UCSD-AML1 (cell line): ENCODE data around the gene CCL19.

Experiments used
- DNase-seq: peaks from one replicate; lab custom pipeline; 2025; ENCODE audit not compliant: unreplicated experiment; lab: John Stamatoyannopoulos, UW

Gene CCL19

GRCh38 chr9:34701023-34701768 is 10.1 kb upstream of the CCL19 start:
- DNase-seq: peak; percentile 71

DNA sequence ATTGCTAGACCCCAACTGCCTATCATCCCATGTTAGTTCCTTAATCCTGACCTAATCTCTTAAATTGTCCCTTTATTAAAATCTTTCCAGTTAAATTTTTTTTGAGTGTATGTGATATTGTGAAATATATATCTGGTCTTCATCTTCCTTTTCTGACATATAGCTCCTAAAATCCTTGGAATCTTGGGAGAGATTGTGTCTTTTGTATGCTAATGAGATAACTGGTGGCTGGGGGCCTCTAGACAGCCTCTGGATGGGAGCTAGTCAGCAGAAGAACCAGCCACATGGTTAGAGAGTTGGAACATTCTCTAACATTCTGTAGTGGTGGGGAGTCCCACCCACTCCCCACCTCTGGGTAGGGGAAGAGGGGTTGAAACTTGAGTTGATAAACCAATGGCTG is 3.7 kb upstream of the CCL19 start:
- no peak for DNase-seq

GRCh38 chr9:34693560-34693959 is 2.5 kb upstream of the CCL19 start:
- no peak for DNase-seq

DNA sequence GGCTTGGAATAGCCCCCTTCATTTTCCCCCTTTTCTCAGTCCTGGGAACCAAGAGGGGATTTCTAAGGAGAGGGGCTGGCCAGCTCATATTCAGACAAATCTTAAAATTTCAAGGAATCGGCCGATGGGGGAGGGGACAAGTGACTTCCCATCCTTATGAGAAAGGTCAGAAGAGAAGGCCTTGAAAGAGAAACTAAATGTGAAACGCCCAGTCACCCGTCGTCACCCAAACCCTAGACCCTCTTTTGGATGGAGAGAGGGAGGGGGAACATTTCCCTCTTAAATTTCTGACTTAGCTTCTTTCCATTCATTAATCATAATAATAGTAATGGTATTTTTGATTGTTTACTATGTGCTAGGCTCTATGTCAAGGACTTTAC is 850 bp upstream of the CCL19 start:
- DNase-seq: no peak

DNA sequence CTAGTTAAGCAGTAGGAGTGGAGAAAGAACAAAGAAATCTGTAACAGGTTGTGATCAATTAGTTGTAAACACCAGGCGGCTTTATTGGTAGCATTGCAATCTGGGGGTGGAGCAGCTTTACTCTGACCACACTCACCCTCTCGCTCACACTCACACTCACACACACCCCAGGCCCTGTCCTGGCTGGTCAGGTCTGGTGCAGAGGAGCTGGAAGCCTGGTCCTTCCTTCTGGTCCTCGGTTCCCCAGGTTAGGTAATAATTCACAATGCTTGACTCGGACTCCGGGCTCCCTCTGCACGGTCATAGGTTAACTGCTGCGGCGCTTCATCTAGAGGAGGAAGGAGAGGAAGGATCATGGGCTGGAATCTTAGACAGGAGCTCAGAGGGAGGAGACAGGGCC is 1.6 kb downstream of the CCL19 start:
- no peak for DNase-seq

DNA sequence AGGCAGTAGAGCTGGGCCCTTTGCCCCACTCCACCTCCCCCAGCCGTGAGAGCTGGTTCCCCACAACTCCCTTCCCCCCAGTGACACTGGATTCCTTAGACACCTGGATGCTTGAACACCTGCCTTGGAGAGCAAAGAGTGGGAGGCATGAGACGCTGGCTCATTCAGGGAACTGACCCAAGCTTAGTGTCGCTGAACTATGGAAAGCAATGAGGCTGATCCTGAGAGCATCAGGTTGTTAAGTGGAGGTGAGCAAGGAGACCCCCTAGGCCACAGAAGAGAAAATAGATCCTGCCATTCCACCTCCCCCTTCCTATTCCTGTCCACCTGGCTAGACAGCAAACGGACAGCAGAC is 2.0 kb downstream of the CCL19 start:
- DNase-seq: no peak

GRCh38 chr9:34688329-34689115 is 2.6 kb downstream of the CCL19 start:
- no peak for DNase-seq

- no peak for DNase-seq
Measured at GRCh38 chr9:34687276-34688030, 3.6 kb downstream of the CCL19 start.

DNA sequence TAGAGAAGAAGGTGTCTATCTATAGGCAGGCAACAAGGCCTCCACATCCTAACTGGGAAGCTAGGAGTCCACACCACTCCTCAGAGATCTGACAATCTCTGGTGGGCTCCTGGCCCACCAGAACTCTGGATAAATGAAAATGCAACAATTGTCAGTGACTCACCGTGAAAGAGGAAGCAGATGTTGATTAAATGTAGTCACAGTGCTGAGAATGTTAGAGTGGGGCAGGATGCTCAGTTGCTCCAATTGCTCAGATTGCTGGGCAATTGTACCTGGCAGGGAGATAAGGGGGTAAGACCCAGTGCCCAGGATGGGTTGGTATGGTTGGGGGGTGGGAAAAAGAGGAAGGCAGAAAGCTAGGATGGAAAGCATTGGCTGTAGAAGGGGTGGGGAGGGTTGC is 4.3 kb downstream of the CCL19 start:
- DNase-seq: no peak

- no peak for DNase-seq
Measured at GRCh38 chr9:34686231-34686630, 4.8 kb downstream of the CCL19 start.

DNA sequence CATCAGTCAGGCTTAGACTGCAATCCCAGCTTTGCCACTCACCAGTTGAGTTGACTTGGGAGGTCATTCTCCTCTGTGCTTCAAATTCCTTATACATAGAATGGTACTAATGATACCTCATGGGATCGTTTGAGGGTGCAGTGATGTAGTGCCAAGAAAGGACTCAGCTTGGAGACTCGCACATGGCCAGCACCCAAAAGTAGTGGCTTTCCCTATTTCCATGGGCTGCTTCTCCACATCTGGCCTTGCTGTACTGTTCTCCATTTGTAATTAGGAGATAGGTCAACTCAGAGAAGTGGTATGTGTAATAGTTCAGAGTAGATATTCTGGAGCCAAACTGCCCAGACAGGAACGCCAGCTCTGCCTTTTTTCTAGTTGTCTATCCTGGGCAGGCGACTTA is 5.5 kb downstream of the CCL19 start:
- DNase-seq: no peak

DNA sequence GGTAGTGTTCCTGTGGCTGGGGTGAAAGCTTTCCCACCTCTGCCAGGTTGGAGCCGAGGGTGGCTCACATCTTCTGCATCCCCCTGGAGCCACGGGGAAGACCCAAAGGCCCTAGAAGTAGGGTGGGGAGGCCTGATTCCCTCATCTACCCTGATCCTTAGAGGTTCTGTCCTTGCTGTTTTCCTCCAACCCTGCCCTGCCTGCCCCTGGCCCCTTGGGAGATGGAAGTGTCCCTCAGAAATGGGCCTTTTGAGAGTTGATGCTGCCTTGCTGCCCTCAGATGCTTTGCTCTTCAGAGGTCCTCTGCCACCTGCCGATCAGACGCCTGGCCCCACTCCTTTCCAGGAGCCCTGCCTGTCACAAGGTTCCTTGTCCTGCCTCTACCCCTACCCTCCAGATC is 6.3 kb downstream of the CCL19 start:
- DNase-seq: no peak

DNA sequence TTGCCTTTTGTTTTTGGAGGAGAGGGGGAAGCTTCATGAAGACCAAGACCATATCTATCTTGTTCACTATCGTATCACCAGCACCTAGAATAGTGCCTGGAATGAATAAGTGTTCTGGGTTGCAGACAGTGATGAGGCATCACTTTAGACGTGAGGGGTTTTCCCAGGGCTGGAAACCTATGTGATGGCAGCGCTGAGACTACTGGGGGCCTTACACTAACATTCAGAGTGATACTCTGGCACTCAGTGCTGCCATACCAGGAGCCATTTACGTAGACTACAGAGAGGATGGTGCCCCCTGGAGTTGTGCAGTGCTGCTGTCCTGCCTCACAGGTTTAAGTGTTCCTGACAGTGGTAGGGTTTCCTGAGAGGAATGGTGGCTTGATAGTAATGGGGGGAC is 6.9 kb downstream of the CCL19 start:
- DNase-seq: no peak

DNA sequence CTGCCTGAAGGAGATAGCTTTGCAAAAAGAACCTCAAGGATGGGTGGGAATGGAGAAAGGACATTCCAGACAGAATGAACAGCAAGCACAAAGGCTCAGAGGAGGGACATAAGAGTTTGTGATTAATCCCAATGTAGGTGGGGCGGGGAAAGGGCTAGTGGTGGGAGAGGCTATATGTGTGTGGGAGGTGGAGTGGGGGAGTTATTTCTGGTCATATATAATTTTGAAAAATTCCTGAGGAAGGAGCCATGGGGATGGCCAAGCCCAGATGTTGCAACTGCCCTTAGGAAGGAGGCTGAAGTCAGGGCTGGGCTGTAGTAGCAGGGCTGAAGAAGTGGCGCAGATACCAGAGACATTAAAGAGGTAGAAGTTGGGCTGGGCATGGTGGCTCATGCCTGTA is 15.2 kb downstream of the CCL19 start:
- no peak for DNase-seq

DNA sequence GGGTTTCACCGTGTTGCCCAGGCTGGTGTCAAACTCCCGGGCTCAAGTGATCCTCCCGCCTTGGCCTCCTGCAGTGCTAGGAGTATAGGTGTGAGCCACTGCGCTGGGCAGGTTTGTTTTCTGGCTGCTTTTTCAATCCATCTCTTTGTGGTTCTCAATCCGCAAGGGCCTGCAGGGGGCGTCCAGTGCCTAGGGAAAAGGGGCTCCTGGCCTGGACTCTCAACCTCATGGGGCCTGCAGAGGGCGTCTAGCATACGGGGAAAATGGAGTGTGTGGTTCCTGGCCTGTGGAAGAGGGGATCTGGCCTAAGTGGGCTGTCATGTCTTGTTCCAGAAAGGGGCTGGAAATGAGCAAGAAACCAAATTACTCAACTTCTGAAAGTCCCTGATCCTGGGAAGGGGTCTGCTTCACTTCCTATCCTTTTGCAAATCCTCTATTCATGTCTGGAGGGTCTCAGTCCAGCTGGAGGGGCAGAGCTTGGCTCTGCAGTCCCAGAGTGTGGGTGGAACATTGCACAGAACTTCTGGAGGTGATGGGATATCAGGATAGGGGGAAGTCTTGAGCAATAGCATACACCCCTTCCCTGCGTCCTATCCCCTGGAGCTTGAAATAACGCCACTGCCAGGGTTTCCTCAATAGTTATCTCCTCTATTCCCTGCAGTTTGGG is 15.9 kb downstream of the CCL19 start:
- DNase-seq: peak; percentile 83

DNA sequence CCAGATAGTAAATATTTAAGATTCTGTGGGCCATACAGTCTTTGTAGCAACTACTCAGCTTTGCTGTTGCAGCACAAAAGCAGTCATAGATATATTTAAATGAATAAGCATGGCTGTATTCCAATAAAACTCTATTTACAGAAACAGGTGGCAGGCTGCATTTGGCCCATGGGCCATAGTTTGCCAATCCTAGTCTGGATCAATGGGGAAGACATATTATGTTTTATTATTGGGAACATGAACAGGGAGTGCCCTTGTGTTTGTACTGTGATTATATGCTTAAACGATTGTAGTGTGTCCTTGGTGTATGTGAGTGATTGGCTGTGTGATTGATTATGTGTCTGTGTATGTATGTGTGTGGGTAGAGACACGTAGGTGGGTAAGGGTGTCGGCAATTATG is 16.6 kb downstream of the CCL19 start:
- no peak for DNase-seq

- no peak for DNase-seq
Measured at GRCh38 chr9:34671307-34671706, 19.8 kb downstream of the CCL19 start.

DNA sequence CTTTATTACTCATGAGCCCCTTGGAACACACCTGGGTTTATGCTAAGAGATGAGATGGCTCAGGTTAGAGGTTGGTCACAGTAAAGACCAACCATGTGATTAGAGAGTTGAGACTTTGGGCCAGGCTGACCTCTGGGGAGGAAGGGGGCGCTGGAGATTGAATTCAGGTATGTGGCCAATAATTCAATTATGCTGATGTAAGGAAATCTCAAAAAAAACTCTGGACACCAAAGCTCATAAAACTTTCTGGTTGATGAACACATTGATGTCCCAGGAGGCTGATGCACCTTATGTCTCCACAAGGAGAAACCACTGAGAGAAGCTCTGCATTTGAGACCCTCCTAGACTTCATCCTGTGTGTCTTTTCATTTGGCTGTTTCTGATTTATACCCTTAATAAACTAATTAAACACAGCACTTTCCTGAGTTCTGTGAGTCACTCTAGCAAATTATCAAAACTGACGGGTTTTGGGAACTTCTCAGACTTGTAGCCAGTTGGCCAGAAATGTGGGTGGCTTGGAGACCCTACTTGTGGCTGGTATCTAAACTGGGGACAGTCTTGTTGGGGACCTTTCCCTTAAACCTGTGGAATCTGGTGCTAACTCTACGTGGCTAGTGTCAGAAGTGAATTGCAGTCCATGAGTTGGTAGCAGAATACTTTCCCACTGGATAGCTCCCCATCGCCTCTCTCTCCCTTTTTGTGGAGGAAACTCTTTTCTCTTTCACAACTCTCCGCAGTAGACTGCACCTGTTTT is 21.1 kb downstream of the CCL19 start:
- DNase-seq: no peak

DNA sequence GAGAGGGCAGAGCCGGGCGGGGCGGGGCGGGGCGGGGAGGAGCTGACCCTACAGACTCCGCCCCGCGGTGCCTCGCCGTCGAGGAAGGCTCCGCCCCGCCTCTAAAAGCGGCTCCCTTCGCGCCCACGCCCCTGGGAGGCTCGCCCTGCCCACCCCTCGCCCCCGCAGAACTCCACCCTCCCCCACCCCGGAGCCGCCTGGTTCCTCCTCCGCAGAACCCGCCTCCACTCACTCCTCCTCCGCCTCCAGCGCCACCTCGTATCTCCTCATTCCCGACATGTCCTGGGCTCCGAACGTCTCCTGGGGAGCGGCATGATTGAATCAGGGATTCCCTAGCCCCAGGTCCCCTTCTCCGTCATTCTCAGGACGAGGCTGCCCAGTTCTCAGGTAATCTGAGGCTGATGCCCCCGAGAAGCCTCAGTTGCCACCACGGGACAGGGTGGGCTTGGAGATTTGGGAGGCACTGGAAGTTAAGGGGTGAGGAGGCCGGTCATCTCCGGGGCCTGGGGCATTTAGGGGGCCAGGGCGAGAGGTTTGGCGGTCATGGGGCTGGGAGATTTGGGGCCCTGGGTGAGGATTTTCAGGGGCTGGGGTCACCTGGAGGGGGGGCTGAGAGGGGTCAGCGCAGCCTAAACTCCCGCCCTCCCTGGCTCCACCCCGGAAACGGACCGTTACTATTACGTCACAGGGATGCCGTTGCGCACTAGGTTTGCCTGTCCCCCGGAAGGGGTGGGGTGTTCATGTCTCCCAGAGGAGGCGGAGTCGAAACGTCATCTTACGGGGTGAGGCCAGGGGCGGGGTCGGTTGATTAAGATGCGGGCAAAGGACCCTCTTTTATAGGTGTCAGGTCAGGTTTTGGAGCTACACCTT is 25.5 kb downstream of the CCL19 start:
- peak; percentile 81 for DNase-seq

DNA sequence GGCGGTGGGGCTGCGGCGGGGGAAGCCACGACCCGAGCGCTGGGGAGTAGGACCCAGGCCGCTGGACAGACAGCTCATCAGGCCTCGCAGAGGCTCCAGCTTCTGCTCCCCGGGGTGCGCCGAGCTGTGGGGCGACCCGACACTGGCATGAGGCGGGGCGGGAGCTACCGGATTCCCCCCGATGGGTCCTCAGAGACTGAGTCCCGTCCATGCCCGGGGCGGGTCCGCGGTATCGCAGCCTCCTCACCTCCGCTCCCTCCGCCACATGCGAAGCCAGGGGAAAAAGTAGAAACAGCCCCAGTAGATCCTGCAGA is 26.1 kb downstream of the CCL19 start:
- DNase-seq: no peak
